HG02763 (cell line): ENCODE measurements around the gene FAU.
"Not testable (repeated sequence)": the region's sequence is repeated elsewhere in the genome, so short reads cannot be mapped to it uniquely, and the experiment has no call there.

Source experiments
- ATAC-seq: cut with Tn5 transposase; IDR thresholded peaks from one replicate; pipeline ENCODE4 v1.9.1; 2021; ENCODE audit warnings: mild to moderate bottlenecking, moderate library complexity; ENCODE audit not compliant: unreplicated experiment

The FAU gene

DNA sequence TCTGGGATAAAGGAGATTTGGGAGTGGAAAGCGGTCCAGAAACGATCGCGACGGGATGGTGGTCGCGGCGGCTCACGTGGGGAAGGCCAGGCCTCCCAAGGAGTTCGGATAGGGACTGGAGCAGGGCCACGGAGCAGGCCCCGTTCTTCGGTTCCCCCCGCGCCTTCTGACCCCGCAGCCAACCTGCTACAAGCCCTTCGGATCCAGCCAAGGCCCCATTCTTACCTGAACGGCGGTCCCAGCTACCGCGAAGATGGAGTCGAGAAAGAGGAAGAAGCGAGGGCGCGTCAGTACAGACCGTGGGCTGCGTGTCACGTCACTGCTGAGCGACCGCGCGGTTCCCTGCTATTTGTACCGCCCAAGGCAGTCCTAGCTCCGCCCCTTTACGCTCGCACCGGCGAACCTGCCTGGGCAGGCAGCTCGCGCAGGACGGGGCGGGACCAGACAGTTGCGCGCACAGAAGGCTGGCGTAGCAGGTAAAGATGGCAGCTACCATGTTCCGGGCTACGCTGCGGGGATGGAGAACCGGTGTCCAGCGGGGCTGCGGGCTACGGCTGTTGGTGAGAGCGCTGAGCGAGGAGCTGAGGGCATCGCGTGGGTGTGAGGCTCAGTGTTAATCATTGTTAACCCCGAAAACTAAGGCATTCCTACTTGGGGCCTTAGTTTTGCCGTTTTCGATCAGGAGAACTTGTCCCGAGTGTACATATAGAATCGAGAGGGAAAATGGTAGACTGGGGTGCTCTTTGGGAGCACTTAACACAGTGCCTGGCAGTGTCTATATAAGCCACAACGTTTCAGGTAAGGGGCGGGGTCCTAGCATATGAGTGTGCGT, at the start of gene FAU, which contains the start of gene MRPL49:
FAU (minus strand) TSS at position 270 of the 832 bp plus-strand sequence. CDS start 321 bp downstream, outside the sequence.
MRPL49 (plus strand) TSS at position 457 of the 832 bp plus-strand sequence; CDS start at position 483, 26 bp downstream.
- peak; percentile 65 for ATAC-seq

DNA sequence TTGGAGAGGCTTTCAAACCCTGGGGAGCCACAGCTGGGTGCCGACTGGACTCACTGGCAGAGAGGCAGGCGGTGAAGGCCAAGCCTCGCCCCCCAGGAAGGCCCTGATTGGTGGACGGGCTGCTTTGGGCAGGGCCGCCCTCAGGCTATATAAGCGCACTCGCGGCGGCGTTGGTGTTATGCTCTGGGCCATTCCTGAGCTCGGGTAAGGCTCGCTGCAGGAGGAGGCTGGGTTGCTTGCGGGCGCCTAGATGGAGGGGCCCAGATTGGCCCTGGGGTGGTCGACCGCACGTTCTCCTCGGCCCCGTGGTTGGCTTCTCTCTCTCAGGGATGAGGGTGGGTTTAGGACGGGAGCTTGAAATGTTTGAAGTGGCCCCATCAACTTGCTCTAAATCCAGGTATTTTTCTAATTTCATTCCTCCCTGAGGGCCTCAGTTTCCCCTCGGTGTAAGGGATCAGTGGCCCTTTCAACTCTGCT, 48.2 kb upstream of the FAU start, which contains the start of gene SPDYC:
SPDYC (plus strand) TSS at position 176 of the 477 bp plus-strand sequence. CDS start 1,125 bp downstream, outside the sequence.
- ATAC-seq, result no peak

DNA sequence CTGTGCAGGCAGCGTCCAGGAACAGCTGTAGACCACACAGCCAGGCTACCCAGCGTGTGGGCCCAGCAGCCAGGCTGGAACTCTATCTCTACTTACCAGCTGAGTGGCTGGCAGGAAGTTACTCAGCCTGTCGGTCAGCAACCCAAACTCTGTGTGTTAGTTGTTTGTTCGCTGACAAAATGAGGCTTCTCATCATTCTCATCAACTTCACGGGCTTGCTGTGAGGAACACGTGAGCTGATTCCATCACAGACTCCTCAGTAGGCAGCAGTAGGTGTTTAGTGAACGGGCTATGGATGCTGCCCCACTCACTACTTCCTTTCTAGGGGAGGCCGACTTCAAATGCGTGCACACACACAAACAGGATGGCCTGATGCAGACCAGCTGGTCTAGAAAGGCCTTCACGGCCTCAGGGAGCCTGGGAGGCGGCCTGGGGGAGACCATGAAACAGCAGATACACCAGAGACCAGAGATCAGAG, 47.3 kb upstream of the FAU start:
- ATAC-seq, result no peak

DNA sequence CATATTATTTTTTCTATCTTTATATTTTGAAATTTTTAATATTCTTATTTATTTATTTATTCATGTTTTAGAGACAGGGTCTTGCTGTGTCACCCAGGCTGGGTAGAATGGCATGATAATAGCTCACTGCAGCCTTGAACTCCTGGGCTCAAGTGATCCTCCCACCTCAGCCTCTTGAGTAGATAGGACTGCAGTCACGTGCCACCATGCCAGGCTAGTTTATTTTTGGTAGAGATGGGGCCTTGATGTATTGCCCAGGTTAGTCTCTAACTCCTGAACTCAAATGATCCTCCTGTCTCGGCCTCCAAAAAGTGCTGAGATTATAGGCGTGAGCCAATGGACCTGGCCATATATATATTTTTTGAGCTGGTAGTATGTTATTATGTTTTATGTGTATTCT, 45.7 kb upstream of the FAU start:
- ATAC-seq, result no peak

DNA sequence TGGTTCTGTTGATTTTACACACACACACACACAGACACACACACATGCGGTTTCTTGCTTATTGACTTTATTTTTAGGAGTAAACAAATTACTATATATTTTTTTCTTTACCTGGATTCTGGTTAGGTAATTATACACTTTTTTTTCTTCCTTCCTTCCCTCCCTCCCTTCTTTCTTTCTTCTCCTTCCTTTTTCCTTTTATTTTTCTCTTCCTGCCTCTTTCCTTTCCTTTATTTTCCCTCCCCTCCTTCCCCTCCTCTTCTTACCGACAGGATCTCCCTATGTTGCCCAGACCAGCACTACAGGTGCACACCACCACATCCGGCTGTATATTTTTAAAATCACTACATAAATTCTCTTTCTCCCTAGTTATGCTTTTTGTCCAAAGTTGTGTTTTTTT, 45.0 kb upstream of the FAU start:
- no peak for ATAC-seq

DNA sequence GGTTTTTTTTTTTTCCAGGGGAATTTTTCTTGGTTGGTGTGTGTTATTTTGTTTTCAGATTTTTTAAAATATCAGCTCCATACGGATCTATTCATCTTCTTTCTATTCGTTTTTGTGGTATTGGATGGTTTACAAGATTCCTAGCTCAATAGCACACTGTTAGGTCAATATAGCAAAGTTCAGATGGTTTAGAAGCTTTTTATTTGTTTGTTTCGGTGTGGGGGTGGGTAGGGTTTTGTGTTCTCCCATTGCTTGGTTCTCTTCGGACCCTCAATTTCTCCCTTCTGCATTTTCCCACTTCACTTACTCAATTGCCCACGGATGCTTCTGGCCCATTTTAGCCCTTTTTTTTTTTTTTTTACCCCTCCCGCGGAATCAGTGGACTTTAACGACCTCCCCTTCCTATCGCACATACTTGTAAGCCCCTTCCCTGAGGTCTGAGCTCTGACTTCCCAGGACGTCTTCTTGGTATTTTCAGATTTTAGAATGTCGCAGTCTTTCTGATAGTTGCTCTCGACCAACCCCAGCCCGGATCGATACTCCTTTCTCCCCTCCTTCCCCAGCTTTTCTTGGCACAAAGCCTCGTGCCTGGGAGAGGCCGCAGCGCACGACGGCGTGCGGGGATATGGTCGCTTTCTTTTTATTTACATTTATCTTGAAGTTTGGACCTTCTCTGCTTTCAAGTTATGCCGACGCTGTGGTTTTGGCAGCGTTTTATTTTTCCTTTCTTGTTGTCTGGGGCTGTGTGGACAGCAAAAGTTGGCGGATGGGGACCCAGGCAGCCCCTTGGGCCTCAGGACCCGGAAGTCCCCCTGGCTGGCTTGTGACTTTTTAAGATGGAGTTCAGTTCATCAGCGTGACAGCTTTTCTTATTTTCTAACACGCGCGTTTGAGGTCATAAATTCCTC, 43.7 kb upstream of the FAU start:
- ATAC-seq, result no peak

DNA sequence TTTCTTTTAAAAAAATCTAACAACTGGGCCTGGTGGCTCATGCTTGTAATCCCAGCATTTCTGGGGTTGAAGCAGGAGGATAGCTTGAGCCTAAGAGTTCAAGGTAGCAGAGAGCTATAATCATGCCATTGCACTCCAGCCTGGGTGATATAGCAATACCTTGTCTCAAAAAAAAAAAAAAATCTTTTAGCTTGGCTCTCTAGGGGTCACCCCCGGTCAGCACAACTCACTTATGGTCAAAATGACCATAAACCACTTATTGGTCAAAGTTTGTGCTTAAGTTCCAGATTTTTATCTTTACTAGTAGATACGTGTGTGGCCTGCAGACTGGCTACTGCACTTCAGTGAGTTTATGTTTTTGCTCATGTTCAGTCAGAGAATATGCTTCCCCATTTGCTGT, 41.8 kb upstream of the FAU start:
- no peak for ATAC-seq

DNA sequence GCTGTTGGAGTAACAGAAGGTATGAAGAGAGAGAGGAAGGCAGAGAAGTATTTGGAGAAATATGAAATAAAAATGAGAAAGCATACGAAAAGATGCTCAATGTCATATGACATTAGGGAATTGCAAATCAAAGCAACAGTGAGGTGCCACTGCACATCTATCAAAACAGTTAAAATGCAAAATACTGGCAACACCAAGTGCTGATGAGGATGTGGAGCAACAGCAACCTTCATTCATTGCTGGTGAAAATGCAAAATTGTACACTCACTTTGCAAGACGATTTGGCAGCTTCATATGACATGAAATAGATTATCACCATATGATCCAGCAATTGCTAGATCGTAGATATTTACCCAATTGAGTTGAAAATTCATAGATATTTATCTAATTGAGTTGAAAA, 38.7 kb upstream of the FAU start:
- no peak for ATAC-seq

DNA sequence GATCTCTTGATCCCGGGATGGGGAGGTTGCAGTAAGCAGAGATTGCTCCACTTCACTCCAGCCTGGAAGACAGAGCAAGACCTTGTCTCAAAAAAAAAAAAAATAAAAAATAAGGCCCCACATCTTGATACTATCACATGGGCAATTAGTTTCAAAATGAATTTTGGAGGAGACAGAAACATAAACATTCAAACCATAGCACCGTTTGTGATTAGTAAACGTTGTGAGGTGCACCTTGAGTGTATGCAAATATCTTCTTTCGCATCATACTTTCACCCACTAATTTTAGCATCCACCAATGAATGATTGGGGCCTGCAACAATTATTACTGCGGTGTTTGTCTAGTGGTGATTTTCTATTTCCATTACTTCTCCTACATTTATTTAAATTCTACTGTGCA, 37.1 kb upstream of the FAU start:
- ATAC-seq, result no peak

DNA sequence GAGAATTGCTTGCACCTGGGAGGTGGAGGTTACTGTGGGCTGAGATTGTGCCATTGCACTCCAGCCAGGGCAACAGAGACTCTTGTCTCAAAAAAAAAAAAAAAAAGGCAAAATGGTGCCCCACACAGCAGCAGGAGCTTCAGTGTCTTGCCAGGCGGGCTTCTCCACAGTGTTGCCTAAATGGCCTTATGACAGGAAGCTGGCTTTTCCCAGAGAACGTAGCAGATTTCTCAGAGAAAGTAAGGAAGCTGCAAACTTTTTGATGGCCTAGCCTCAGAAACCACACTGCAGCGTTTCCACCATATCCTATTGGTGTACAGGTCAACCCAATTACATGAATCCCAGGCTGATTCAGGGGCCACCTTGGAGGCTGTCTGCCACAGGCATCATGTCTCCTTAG, 35.4 kb upstream of the FAU start:
- ATAC-seq, result no peak

DNA sequence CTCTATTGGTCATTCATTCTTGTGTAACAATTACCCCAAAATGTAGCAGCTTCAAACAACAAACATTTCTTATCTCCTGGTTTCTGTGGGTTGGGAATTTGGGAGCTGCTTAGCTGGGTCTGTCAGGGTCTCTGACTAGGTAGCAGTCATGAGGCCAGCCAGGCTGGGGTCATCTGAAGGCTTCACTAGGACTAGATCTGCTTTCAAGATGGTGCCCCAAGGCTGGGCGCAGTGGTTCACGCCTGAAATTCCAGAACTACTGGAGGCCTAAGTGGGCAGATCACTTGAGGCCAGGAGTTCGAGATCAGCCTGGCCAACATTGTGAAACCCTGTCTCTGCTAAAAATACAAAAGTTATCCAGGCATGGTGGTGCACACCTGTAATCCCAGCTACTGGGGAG, 35.0 kb upstream of the FAU start:
- ATAC-seq, result no peak

DNA sequence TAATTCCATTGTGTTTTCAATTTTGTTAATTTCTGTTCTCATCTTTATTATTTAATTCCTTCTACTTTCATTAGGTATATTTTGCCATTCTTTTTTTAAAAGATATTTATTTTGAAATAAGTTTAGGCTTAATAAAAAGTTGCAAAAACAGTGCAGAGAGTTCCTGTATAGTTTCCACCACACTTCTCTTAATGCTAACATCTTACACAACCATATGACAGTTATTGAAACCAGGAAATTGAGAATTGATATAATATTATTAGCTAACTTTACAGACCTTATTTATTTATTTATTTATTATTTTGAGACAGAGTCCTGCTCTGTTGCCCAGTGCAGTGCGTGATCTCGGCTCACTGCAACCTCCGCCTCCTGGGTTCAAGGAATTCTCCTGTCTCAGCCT, 34.3 kb upstream of the FAU start:
- no peak for ATAC-seq

DNA sequence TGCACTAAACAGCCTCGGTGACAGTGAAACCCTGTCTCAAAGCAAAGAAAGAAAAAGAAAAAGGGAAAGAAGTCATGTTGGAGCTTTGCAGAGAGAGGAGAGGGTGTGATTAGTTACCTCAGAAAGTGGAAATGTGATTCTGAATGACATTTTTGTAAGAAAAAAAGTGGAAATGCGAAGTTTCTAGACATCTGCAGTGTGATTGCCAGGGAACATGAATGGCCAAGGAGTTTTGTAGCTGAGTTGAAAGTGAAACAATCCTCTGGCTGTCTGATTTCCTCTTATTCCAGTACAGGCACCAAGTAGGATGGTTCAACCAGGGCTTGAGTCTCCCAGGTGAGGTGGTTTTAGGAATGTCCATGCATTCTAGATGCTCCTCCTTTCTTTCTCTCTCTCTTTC, 30.2 kb upstream of the FAU start:
- ATAC-seq, result no peak

DNA sequence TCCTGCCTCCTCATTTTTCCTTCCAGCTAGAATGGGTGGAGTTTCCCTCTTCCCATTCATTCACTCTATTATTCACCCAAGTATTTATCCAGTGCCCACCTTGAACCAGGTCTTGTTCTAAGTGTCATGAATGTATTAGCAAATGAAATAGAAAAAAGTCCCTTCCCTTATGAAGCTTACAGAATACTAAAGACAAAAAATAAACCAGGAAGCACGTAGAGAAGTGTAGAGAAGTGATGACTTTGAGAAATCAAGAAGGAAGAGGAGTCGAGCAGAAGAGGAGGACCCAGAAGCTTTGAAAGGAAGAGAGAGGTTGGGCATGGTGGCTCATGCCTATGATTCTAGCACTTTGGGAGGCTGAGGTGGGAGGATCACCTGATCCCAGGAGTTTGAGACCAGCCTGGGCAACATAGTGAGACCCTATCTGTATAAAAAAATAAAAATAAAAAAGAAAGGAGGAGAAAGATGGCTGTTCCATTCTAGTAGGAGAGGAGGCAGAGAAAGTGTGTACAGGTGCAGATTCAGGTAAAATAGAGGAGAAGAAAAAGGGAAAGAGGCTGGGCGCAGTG, 29.5 kb upstream of the FAU start:
- no peak for ATAC-seq

DNA sequence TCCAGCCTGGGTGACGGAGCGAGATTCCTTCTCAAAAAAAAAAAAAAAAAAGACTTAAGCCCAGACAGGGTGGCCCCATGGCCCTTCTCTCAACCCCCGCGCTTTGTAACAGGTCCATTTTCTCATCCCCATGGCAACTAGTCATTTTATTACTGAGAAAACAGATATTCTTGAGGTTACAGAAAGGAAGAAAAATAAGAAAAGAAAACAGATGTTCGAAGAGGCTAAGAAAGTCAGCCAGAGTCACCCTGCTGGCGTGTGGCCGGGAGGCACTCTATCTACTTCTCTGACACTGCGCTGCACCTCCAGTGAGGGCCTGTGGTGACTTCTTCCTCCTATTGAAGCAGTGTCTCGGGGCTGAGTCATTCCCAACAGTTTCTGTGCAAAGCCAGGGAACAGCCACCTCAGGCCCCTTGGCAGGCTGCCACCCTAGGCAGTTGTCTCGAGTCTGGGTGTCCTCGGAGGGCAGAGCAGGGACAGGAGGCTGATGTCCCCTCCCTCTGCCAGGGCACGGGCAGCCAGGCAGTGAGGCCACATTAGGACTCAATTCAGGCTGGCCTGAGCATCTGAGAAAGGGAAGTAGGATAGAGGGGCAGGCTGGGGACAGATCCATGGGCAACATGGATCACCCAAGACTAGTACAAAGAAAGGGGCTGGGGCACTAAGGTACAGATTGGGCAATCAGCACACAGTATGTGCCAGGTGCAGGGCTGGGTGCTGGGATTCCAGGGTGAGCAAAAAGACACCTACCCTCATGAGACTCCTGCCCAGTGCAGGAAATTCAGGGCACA, 28.8 kb upstream of the FAU start:
- ATAC-seq, result no peak

DNA sequence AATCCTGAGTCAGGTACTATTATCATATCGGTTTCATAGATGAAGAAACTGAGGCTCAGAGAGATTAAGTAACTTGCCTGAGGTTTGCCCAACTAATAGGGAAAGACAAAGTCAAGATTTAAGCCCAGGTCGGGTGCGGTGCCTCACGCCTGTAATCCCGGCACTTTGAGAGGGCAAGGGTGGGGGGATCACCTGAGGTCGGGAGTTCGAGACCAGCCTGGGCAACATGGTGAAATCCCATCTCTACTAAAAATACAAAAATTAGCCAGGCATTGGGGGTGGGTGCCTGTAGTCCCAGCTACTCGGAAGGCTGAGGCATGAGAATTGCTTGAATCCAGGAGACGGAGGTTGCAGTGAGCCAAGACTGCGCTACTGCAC, 28.2 kb upstream of the FAU start:
- ATAC-seq, result not testable (repeated sequence)

DNA sequence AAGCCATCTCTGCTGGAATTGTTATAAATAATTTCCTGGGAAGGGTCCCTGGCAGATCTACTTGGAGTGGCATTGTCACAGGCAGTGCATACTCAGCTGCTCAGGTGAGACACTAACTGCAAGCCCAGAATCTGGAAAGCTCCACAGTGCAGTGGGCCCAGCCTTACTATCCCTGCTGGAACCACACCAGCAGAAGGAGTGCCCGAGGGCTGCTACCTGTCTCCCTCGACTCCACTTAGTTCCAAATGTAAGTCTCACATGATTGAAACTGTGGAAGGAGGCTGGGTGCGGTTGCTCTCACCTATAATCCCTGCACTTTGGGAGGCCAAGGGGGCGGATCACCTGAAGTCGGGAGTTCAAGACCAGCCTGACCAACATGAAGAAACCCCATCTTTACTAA, 26.7 kb upstream of the FAU start:
- ATAC-seq, result no peak

DNA sequence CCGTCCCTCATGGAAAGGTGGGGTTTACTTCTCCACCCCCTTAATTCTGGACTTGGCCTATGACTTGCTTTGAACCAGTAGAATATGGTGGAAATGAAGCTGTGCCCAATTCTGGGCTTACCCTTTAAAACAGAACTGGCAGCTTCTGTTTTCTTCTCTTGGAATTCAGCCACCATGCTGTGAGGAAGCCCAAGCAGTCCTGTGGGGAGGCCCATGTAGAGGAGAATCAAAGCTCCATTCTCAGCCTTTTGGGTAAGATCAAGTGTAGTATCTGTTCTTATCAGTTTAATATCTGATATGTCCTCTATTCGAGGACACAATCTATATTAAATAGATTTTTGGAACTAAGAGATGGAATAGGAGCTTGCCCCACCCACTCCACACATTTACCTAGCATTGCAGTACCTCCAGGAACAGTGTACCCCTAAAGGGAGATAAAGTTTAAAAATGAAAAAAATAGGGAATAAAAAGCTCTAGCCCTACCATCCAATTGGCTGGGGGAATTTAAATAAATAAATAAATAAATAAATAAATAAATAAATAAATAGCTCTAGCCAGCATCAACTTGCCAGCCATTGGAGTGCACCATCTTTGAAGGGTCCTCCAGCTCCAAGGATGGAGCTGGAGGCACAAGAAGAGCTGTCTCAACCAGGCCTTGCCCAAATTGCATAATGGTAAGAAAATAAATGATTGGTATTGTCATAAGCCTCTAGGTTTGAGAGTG, 25.6 kb upstream of the FAU start:
- ATAC-seq, result no peak

DNA sequence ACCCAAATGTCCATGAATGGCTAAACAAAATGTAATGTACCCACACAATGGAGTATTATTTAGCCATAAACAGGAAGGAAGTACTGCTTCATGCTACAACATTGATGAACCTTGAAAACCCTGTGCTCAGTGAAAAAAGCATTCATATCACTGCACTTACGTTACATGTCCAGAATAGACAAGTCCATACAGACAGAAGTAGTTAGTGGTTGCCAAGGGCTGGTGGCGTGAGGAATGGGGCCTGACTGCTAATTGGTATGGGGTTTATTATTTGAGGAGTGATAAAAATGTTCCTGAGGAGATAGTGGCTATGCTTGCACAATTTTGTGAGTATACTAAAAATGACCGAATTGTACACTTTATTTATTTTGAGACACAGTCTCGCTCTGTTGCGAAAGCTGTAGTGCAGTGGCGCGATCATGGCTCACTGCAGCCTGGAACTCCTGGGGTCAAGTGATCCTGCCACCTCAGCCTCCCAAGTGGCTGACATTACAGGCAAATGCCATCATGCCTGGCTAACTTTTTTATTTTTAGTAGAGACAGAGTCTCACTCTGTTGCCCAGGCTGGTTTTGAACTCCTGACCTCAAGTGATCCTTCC, 20.1 kb upstream of the FAU start:
- no peak for ATAC-seq
